GM23338 (cell line): Measurements from ENCODE around the gene INHBC.

Experiments used
- CREB1 ChIP-seq: fragments of 250-450 bp; sonication (Bioruptor Pico); IDR thresholded peaks from 2 replicates; pipeline ENCODE4 v1.5.0; 2020; ENCODE audit warnings: low read depth, mild to moderate bottlenecking, moderate library complexity
- EZH2 ChIP-seq: fragments of 200-600 bp; sonication (generic); IDR thresholded peaks from one replicate; pipeline ENCODE4 v1.8.0; 2017; ENCODE audit warnings: antibody characterized with exemption, mild to moderate bottlenecking, low read depth; ENCODE audit not compliant: unreplicated experiment
- EZH2phosphoT487 ChIP-seq: fragments of 200-600 bp; sonication (generic); IDR thresholded peaks from one replicate; pipeline ENCODE4 v1.8.1; 2018; ENCODE audit warnings: antibody characterized with exemption; ENCODE audit not compliant: unreplicated experiment
- NANOG ChIP-seq: IDR thresholded peaks from 2 replicates; pipeline ENCODE4 v1.6.1; 2016; ENCODE audit warnings: antibody characterized with exemption, borderline replicate concordance
- POLR2AphosphoS5 ChIP-seq: IDR thresholded peaks from 2 replicates; pipeline ENCODE4 v1.6.1; 2016; ENCODE audit warnings: antibody characterized with exemption, low read depth
- ZNF331 ChIP-seq: fragments of 250-450 bp; sonication (Bioruptor Pico); IDR thresholded peaks from 2 replicates; pipeline ENCODE4 v1.5.0; 2020; ENCODE audit warnings: low read depth, mild to moderate bottlenecking, moderate library complexity
- TF ChIP-seq, protein P1 (sequence below), 2 experiments: fragments of 200-600 bp in 1 of 2; sonication (generic) in 1 of 2; conservative IDR thresholded peaks; 2 replicates each; pipeline versions ENCODE4 v1.5.1 to v1.6.1; 2016 to 2017; ENCODE audit warnings: antibody characterized with exemption in 2 of 2, low read depth in 2 of 2, mild to moderate bottlenecking in 2 of 2, moderate library complexity in 1 of 2
- TF ChIP-seq, protein P2 (sequence below): IDR thresholded peaks from one replicate; pipeline ENCODE4 v1.6.1; 2018; ENCODE audit warnings: antibody characterized with exemption; ENCODE audit not compliant: unreplicated experiment
- TF ChIP-seq, protein P3 (sequence below): IDR thresholded peaks from 2 replicates; pipeline ENCODE4 v1.6.1; 2016; ENCODE audit warnings: antibody characterized with exemption

DNA sequence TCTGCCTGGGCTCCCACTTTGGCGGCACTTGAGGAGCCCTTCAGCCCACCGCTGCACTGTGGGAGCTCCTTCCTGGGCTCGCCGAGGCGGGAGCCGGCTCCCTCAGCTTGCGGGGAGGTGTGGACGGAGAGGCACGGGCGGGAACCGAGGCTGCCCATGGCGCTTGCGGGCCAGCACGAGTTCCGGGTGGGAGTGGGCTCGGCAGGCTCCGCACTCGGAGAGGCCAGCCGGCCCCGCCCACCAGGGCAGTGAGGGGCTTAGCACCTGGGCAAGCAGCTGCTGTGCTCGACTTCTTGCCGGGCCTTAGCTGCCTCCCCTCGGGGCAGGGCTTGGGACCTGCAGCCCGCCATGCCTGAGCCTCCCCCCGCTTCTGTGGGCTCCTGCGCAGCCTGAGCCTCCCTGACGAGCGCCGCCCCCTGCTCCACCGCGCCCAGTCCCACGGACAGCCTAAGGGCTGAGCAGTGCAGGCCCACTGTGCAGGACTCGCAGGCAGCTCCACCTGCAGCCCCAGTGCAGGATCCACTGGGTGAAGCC, 48.3 kb upstream of the INHBC start:
- TF ChIP-seq POLR2AphosphoS5 (no peak), EZH2 (no peak), CREB1 (CRISPR knock-in tag) (no peak), ZNF331 (CRISPR knock-in tag) (no peak), NANOG (no peak), EZH2phosphoT487 (no peak)
- TF ChIP-seq, protein P1, sequence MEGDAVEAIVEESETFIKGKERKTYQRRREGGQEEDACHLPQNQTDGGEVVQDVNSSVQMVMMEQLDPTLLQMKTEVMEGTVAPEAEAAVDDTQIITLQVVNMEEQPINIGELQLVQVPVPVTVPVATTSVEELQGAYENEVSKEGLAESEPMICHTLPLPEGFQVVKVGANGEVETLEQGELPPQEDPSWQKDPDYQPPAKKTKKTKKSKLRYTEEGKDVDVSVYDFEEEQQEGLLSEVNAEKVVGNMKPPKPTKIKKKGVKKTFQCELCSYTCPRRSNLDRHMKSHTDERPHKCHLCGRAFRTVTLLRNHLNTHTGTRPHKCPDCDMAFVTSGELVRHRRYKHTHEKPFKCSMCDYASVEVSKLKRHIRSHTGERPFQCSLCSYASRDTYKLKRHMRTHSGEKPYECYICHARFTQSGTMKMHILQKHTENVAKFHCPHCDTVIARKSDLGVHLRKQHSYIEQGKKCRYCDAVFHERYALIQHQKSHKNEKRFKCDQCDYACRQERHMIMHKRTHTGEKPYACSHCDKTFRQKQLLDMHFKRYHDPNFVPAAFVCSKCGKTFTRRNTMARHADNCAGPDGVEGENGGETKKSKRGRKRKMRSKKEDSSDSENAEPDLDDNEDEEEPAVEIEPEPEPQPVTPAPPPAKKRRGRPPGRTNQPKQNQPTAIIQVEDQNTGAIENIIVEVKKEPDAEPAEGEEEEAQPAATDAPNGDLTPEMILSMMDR (conservative IDR thresholded peaks at IDR 0.05; ENCODE audit: low read depth in 2 of 2) = no peak
- TF ChIP-seq, protein P2, sequence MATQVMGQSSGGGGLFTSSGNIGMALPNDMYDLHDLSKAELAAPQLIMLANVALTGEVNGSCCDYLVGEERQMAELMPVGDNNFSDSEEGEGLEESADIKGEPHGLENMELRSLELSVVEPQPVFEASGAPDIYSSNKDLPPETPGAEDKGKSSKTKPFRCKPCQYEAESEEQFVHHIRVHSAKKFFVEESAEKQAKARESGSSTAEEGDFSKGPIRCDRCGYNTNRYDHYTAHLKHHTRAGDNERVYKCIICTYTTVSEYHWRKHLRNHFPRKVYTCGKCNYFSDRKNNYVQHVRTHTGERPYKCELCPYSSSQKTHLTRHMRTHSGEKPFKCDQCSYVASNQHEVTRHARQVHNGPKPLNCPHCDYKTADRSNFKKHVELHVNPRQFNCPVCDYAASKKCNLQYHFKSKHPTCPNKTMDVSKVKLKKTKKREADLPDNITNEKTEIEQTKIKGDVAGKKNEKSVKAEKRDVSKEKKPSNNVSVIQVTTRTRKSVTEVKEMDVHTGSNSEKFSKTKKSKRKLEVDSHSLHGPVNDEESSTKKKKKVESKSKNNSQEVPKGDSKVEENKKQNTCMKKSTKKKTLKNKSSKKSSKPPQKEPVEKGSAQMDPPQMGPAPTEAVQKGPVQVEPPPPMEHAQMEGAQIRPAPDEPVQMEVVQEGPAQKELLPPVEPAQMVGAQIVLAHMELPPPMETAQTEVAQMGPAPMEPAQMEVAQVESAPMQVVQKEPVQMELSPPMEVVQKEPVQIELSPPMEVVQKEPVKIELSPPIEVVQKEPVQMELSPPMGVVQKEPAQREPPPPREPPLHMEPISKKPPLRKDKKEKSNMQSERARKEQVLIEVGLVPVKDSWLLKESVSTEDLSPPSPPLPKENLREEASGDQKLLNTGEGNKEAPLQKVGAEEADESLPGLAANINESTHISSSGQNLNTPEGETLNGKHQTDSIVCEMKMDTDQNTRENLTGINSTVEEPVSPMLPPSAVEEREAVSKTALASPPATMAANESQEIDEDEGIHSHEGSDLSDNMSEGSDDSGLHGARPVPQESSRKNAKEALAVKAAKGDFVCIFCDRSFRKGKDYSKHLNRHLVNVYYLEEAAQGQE = no peak
- TF ChIP-seq, protein P3, sequence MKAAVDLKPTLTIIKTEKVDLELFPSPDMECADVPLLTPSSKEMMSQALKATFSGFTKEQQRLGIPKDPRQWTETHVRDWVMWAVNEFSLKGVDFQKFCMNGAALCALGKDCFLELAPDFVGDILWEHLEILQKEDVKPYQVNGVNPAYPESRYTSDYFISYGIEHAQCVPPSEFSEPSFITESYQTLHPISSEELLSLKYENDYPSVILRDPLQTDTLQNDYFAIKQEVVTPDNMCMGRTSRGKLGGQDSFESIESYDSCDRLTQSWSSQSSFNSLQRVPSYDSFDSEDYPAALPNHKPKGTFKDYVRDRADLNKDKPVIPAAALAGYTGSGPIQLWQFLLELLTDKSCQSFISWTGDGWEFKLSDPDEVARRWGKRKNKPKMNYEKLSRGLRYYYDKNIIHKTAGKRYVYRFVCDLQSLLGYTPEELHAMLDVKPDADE = no peak
